HG02678 (cell line): ENCODE results near the gene GSK3A.

Experiments used
- ATAC-seq: cut with Tn5 transposase; IDR thresholded peaks from one replicate; pipeline ENCODE4 v1.9.1; 2021; ENCODE audit warnings: mild to moderate bottlenecking, moderate library complexity; ENCODE audit not compliant: unreplicated experiment

GSK3A gene

GRCh38 chr19:42281146-42281826, 38.9 kb upstream of the GSK3A start:
- no peak for ATAC-seq

- no peak for ATAC-seq
Observed at GRCh38 chr19:42280815-42281145, 38.4 kb upstream of the GSK3A start.

- peak; percentile 36 for ATAC-seq
Observed at GRCh38 chr19:42279902-42280814, 37.8 kb upstream of the GSK3A start.

- ATAC-seq, result no peak
Observed at GRCh38 chr19:42279155-42279901, 36.9 kb upstream of the GSK3A start.

GRCh38 chr19:42278452-42279154, 36.2 kb upstream of the GSK3A start:
- ATAC-seq, result no peak

- no peak for ATAC-seq
Observed at GRCh38 chr19:42277821-42278451, 35.5 kb upstream of the GSK3A start.

- no peak for ATAC-seq
Observed at GRCh38 chr19:42276821-42277220, 34.4 kb upstream of the GSK3A start.

GRCh38 chr19:42276284-42276683, 33.9 kb upstream of the GSK3A start:
- no peak for ATAC-seq

- no peak for ATAC-seq
Observed at GRCh38 chr19:42275517-42275916, 33.1 kb upstream of the GSK3A start.

GRCh38 chr19:42275103-42275502, 32.7 kb upstream of the GSK3A start:
- ATAC-seq, result no peak

GRCh38 chr19:42274065-42274682, 31.8 kb upstream of the GSK3A start:
- no peak for ATAC-seq

- no peak for ATAC-seq
Observed at GRCh38 chr19:42273407-42274064, 31.1 kb upstream of the GSK3A start.

- no peak for ATAC-seq
Observed at GRCh38 chr19:42272989-42273406, 30.6 kb upstream of the GSK3A start.

GRCh38 chr19:42272535-42272897, 30.1 kb upstream of the GSK3A start:
- no peak for ATAC-seq

GRCh38 chr19:42271861-42272534, 29.6 kb upstream of the GSK3A start:
- no peak for ATAC-seq

GRCh38 chr19:42271045-42271419, 28.6 kb upstream of the GSK3A start:
- ATAC-seq, result no peak

- no peak for ATAC-seq
Observed at GRCh38 chr19:42270346-42271044, 28.1 kb upstream of the GSK3A start.
